Cardiac muscle cell (in vitro differentiated cells and primary cell): ENCODE results near the gene DLGAP5. TPM values are rescaled to one million over a fixed set of nuclear protein-coding genes. Genes with fewer than 3 reads are reported as not detected.

Source experiments
- DNase-seq, 2 donors: peaks; one replicate each; pipeline versions ENCODE4 v3.0.0 to v3.0.0-alpha.2; 2010 to 2017; ENCODE audit warnings: low read depth in 1 of 2, low spot score in 1 of 2
- H3K27ac ChIP-seq: fragments of 200-600 bp; sonication (generic); 2 replicates; pipeline ENCODE4 v1.5.1; 2016
- H3K27me3 ChIP-seq: fragments of 200-600 bp; sonication (generic); 2 replicates; pipeline ENCODE4 v1.6.0; 2016; ENCODE audit warnings: control low read depth
- H3K36me3 ChIP-seq: fragments of 200-600 bp; sonication (generic); 2 replicates; pipeline ENCODE4 v1.5.1; 2016; ENCODE audit warnings: control low read depth
- H3K4me1 ChIP-seq: fragments of 200-600 bp; sonication (generic); 2 replicates; pipeline ENCODE4 v1.8.1; 2017; ENCODE audit warnings: low read depth, mild to moderate bottlenecking, mixed run types
- H3K4me3 ChIP-seq: fragments of 200-600 bp; sonication (generic); 2 replicates; pipeline ENCODE4 v1.5.1; 2016; ENCODE audit warnings: mild to moderate bottlenecking
- H3K9me3 ChIP-seq: fragments of 200-600 bp; sonication (generic); 2 replicates; pipeline ENCODE4 v1.5.1; 2017; ENCODE audit warnings: low read depth, mild to moderate bottlenecking, control low read depth
- polyA plus RNA-seq: library from polyadenylated mRNA; unstranded; fragments of >200 nt; fragmentation: Nextera tagmentation; extraction: Ambion mirVana; gene quantifications from 2 replicates; pipeline ENCODE4 v1.2.1, GENCODE V29; 2016
- total RNA-seq: library from RNA; depleted of rRNA; stranded (reverse); fragments of >200 nt; gene quantifications from 2 replicates; pipeline ENCODE4 v1.2.3, GENCODE V29; 2016
- TF ChIP-seq, protein P1 (sequence below): IDR thresholded peaks from 2 replicates; pipeline ENCODE4 v1.5.1; 2012; ENCODE audit warnings: low read depth, mild to moderate bottlenecking, low read length

DLGAP5 gene
- total and polyA plus RNA-seq, 2 experiments from 2014 or later: 5.9 to 37.4 TPM

DNA sequence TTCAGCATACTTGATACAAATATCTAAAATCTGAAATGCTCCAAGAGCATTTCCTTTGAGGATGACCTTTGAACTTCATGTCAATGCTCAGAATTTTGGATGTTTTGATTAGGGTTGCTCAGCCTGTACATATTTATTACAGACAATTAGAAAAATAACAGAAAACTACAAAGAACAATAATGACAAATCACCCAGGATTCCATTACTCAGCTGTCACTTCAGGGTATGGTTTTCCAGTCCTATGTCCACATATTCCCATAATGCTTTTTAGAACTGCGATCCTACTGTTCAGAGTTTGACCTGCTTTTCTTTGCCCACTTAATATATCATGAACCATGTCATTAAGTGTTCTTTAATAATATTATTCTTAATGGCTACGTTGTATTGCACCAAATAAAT is 11.4 kb downstream of the DLGAP5 start:
- H3K9me3 ChIP-seq: no peaks in the 10 kb centered on the region
- no peak overlapping the region for H3K4me3 ChIP-seq
- H3K36me3 ChIP-seq: peaks cover 6% of the 10 kb centered on the region
- no peaks in the 10 kb centered on the region for H3K4me1 ChIP-seq
- no peak overlapping the region for H3K27ac ChIP-seq
- H3K27me3 ChIP-seq: no peaks in the 10 kb centered on the region
- TF ChIP-seq, protein P1, sequence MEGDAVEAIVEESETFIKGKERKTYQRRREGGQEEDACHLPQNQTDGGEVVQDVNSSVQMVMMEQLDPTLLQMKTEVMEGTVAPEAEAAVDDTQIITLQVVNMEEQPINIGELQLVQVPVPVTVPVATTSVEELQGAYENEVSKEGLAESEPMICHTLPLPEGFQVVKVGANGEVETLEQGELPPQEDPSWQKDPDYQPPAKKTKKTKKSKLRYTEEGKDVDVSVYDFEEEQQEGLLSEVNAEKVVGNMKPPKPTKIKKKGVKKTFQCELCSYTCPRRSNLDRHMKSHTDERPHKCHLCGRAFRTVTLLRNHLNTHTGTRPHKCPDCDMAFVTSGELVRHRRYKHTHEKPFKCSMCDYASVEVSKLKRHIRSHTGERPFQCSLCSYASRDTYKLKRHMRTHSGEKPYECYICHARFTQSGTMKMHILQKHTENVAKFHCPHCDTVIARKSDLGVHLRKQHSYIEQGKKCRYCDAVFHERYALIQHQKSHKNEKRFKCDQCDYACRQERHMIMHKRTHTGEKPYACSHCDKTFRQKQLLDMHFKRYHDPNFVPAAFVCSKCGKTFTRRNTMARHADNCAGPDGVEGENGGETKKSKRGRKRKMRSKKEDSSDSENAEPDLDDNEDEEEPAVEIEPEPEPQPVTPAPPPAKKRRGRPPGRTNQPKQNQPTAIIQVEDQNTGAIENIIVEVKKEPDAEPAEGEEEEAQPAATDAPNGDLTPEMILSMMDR: no peak
- no peak for DNase-seq

DNA sequence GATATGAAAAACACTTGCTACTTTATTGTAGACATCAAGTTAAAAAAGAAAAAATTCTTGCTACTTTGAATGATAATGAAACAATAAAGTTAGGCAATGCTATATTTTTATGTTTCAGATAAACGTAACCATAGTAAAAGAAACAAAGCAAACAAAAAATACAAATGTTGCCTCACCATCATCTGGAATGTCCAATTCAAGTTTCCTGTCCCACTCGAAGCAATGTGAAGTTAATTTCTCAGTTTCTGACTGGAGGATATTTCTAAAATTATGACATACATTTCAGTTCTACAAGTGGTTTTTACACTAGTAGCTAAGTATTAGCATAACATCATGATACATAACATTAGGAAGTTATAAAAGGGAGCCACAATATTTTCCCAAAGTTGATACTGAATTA is 20.9 kb downstream of the DLGAP5 start:
- no peaks in the 10 kb centered on the region for H3K27me3 ChIP-seq
- H3K4me1 ChIP-seq: no peaks in the 10 kb centered on the region
- H3K4me3 ChIP-seq: no peak overlapping the region
- H3K9me3 ChIP-seq: no peaks in the 10 kb centered on the region
- peaks cover 7% of the 10 kb centered on the region for H3K36me3 ChIP-seq
- H3K27ac ChIP-seq: no peak overlapping the region
- no peak for DNase-seq
- TF ChIP-seq, protein P1: no peak

DNA sequence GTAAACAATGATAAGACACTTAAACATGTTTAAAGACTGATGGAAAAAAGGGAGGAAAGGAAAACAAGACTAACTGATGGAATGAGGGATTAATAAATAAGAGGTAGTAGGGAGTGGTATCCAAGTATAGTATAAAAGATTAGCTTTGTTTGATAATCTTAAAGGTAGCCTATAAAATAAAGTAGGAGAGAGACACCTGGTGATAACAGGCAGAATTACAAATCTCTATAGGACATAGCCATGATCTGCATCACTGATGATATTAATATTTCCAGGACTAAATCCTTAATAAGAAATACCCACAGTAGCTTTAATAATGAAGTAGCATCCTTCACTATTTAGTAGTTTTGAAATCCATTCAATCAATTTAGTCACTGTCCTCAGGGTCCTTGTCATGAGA is 30.4 kb downstream of the DLGAP5 start:
- Histone ChIP-seq H3K4me3 (no peak overlapping the region), H3K9me3 (no peaks in the 10 kb centered on the region), H3K27ac (no peak overlapping the region), H3K4me1 (no peaks in the 10 kb centered on the region), H3K36me3 (peaks cover 4% of the 10 kb centered on the region), H3K27me3 (no peaks in the 10 kb centered on the region)
- TF ChIP-seq, protein P1: peak; percentile 50
- DNase-seq: peak in 1 of 2 donors; percentile 53

DNA sequence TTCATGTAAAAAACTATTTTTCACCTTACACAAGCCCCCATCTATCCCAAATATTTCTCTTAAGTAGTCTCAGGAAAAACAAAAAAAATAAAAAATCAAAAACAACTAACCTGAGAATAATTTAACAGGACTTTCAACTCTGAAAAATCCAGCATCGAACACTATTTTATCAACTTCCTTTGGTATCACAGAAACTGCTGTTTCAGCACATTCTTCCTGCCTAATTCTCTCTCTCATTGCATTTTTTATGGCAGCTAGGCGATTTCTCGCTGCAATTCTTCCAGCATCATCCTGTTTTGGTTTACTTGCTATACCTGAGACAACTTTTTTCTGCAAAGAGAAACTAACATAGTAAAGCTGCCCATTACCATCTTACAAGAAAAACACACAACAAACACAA is 33.0 kb downstream of the DLGAP5 start:
- DNase-seq: no peak
- H3K27ac ChIP-seq: no peak overlapping the region

DNA sequence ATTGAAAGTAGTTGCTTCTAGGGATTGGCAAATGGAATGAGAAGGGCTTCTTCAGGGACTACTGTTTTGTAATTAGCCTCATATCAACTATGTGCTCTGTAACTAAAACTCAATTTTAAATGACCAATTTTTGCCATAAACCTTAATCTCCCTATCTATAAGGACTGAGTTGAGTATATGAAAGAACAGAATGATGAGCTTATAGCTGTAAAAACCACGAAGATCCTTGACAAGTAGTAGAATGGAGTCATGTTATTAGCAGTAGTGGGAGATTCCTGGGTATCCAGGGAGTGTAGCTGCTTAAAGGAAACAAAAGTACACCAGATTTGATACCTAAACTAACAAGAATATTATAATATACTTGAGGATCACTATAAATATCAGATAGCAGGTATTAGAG is 34.3 kb downstream of the DLGAP5 start:
- no peaks in the 10 kb centered on the region for H3K9me3 ChIP-seq
- peaks cover 6% of the 10 kb centered on the region for H3K36me3 ChIP-seq
- TF ChIP-seq, protein P1: no peak
- DNase-seq: no peak
- no peaks in the 10 kb centered on the region for H3K4me1 ChIP-seq
- H3K27ac ChIP-seq: no peak overlapping the region
- H3K27me3 ChIP-seq: no peaks in the 10 kb centered on the region
- no peak overlapping the region for H3K4me3 ChIP-seq

More for the DNA sequence above, 33.0 kb downstream of the DLGAP5 start:
- Histone ChIP-seq H3K9me3 (no peaks in the 10 kb centered on the region), H3K4me1 (no peaks in the 10 kb centered on the region), H3K27me3 (no peaks in the 10 kb centered on the region), H3K36me3 (peaks cover 4% of the 10 kb centered on the region), H3K4me3 (no peak overlapping the region)
- TF ChIP-seq, protein P1: no peak

DNA sequence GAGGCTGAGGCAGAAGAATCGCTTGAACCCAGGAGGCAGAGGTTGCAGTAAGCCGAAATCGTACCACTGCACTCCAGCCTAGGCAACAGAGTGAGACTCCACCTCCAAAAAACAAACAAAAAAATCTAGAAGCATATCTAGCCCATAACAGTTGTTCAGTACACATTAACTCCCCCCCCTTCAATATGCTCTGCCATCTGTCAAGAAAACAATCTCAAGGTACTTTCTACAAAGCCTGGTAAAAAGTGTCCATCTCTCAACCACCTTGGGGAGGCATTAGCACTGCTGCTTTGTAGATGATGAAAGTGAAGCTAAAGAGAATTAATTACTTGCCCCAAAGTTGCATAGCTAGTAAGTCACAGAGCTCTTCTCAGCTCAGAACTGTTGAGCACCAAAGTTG is 37.4 kb downstream of the DLGAP5 start:
- Histone ChIP-seq H3K9me3 (no peaks in the 10 kb centered on the region), H3K27me3 (no peaks in the 10 kb centered on the region), H3K4me3 (no peak overlapping the region), H3K27ac (no peak overlapping the region), H3K36me3 (peaks cover 10% of the 10 kb centered on the region), H3K4me1 (peaks cover 9% of the 10 kb centered on the region)
- TF ChIP-seq, protein P1: no peak
- no peak for DNase-seq
